HAP-1 (cell line): ENCODE results near the gene C2CD4A.
A peak's percentile ranks its signal among the peaks of the same experiment; 100 is the strongest.

ENCODE experiments used
- DNase-seq, 2 experiments: peaks; one replicate each; pipeline ENCODE4 v3.0.0-alpha.2; 2016 to 2020; ENCODE audit warnings: low spot score in 2 of 2
- H3K27me3 ChIP-seq: fragments of 250-450 bp; sonication (Bioruptor Pico); 2 replicates; pipeline ENCODE4 v1.5.1; 2020; ENCODE audit warnings: low read depth, mild to moderate bottlenecking, moderate library complexity
- H3K36me3 ChIP-seq: fragments of 250-450 bp; sonication (Bioruptor Pico); replicated peaks from 2 replicates; pipeline ENCODE4 v1.5.1; 2020; ENCODE audit warnings: mild to moderate bottlenecking
- H3K4me1 ChIP-seq: fragments of 250-450 bp; sonication (Bioruptor Pico); 2 replicates; pipeline ENCODE4 v1.5.1; 2020; ENCODE audit warnings: mild to moderate bottlenecking
- H3K4me3 ChIP-seq: fragments of 250-450 bp; sonication (Bioruptor Pico); 2 replicates; pipeline ENCODE4 v1.5.1; 2020; ENCODE audit warnings: mild to moderate bottlenecking, moderate library complexity
- H3K9me3 ChIP-seq: fragments of 250-450 bp; sonication (Bioruptor Pico); 2 replicates; pipeline ENCODE4 v1.5.1; 2020; ENCODE audit warnings: mild to moderate bottlenecking, moderate library complexity
- in situ Hi-C: fragments of 300-500 bp; cut with MboI; formaldehyde crosslinking; loops from 3 replicates; pipeline ENCODE4 v1.14.3; 2020; ENCODE audit warnings: low sequenced_read_pairs, inconsistent platforms, mixed read lengths

C2CD4A gene

DNA sequence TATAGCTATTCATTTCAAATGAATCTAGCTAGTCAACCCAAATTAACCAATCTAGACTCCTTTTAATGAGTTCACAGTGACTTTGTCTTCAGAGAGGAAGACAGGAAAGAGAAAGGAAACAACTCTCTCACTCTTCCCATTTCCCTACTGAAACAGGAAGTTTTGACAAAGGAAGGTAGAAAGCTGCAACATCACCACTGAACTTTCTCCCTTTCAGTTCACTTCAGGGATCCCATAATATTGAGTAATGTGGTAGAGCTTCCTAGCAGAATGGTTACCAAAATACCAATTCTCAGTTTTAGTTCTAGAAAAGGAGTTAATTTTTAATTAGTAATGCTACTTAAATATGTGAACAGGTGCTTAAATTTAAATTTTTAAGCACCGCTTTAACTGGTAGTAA lies 14.1 kb upstream of the C2CD4A start:
- Histone ChIP-seq H3K4me1 (peaks cover 24% of the 10 kb centered on the region), H3K36me3 (no peaks in the 10 kb centered on the region), H3K9me3 (no peaks in the 10 kb centered on the region; the same call in 1 of the 2 replicates), H3K4me3 (no peak overlapping the region), H3K27me3 (no peaks in the 10 kb centered on the region)
- in situ Hi-C loops = no loop called here
- DNase-seq = no peak

DNA sequence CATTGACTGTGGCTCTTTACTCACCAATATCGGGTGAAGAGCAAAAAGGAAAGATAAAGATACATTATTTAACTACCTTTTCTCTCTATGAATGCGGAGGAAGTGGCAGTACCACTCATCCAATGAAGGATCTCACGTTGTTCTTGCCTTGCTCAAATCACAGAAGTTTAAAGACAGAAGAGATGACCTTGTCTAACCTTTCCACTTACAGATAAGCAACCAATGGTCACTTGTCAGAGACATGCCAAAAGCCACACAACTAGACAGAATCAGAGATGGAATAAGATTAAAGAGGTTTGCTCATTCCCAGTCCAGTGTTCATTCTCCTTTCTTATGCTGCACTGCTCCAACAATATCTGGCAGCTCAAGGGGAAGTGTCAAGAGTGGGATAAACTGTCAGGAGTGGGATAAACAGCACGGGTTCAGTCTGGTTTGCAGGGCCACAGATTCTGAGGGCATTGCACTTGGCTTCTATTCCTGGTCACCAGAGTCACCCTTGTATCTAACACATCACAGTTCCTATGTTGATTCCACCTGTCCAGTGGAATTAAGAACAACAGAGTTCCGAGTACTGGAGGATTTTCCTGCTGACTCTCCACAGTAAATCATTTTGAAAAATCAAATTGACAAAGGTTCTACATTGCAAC lies 13.2 kb upstream of the C2CD4A start:
- Histone ChIP-seq H3K4me1 (peaks cover 29% of the 10 kb centered on the region), H3K4me3 (no peak overlapping the region), H3K27me3 (no peaks in the 10 kb centered on the region), H3K36me3 (no peaks in the 10 kb centered on the region; the same call in 1 of the 2 replicates), H3K9me3 (no peaks in the 10 kb centered on the region; the same call in 1 of the 2 replicates)
- no peak for DNase-seq
- in situ Hi-C loops = no loop called here

DNA sequence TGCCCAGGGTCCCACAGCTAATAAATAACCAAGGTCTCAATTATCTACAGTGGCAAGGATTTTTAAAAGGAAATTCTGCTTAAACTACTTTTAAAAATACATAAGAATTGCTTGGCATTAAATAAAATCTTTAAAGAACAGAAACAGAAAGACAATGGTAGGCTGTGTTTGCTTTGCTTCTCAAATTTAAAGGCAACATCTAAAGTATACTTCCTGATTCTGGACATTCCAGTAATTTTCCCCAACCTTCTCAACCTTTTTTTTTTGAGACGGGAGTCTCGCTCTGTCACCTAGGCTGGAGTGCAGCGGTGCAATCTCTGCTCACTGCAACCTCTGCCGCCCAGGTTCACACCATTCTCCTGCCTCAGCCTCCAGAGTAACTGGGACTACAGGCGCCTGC lies 11.8 kb upstream of the C2CD4A start:
- peaks cover 33% of the 10 kb centered on the region for H3K4me1 ChIP-seq
- in situ Hi-C loops = no loop called here
- DNase-seq = no peak
- no peak overlapping the region for H3K4me3 ChIP-seq
- no peaks in the 10 kb centered on the region for H3K27me3 ChIP-seq
- no peaks in the 10 kb centered on the region for H3K9me3 ChIP-seq
- H3K36me3 ChIP-seq = no peaks in the 10 kb centered on the region; the same call in 1 of the 2 replicates

DNA sequence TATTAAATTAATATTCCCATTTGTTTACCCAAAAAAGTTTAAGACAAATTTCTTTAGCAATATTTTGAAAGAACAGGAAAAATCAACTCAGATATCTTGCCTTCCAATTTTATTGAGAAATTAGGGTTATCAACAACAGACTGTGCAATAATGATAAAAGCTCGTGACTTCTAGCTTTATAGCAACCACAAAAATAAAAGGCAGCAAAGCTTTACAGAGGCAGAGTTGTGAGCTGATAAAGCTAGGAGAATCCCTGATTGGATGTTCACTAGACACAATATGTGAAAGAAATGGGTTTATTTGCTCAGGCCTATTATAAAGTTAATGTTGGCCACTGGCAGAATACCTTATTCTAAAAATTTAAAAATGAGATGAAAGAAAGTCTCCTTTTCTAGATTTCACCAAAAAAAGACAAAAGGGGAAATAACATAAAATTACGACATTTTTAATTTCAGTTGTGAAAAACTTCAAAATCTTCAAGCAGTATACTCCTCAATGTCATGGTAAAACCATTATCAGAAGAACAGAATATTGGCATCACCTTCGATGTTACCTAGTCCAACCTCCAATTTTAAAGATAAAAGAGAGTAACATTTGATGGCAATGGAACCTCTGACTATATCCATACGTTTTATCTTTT lies 9.3 kb upstream of the C2CD4A start:
- H3K4me1 ChIP-seq = peaks cover 28% of the 10 kb centered on the region
- no peaks in the 10 kb centered on the region for H3K27me3 ChIP-seq
- no peaks in the 10 kb centered on the region for H3K9me3 ChIP-seq
- no peaks in the 10 kb centered on the region; the same call in 1 of the 2 replicates for H3K36me3 ChIP-seq
- no peak overlapping the region for H3K4me3 ChIP-seq
- in situ Hi-C loops = no loop called here
- no peak for DNase-seq

DNA sequence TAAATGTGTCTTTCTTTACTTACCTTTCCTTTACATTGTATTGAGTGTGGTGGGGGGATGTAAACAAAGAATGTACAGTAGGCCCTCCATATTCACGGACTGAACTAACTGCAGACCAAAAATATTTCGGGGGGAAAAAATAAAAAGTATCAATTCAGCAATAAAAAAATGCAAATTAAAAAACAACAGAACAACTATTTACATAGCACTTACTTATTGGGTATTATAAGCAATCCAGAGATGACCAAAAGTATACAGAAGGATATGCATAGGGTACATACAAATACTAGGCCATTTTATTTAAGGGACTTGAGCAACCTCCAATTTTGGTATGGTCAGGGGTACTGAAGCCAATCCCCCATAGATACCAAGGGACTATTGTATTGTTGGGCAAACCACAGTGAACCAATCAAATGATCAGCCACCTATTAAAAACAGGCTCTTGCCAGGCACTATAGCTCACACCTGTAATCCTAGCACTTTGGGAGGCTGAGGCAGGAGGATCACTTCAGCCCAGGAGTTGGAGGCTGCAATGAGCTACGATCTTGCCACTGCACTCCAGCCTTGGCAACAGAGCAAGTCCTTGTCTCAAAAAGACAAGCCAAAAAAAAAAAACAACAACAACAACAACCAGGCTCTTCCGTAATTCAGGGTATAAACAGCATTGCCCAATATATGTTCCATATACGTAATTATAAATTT lies 8.3 kb upstream of the C2CD4A start:
- peaks cover 26% of the 10 kb centered on the region for H3K4me1 ChIP-seq
- H3K27me3 ChIP-seq = no peaks in the 10 kb centered on the region
- no peaks in the 10 kb centered on the region; the same call in 1 of the 2 replicates for H3K36me3 ChIP-seq
- no peak for DNase-seq
- in situ Hi-C loops = no loop called here
- no peaks in the 10 kb centered on the region for H3K9me3 ChIP-seq
- H3K4me3 ChIP-seq = no peak overlapping the region

DNA sequence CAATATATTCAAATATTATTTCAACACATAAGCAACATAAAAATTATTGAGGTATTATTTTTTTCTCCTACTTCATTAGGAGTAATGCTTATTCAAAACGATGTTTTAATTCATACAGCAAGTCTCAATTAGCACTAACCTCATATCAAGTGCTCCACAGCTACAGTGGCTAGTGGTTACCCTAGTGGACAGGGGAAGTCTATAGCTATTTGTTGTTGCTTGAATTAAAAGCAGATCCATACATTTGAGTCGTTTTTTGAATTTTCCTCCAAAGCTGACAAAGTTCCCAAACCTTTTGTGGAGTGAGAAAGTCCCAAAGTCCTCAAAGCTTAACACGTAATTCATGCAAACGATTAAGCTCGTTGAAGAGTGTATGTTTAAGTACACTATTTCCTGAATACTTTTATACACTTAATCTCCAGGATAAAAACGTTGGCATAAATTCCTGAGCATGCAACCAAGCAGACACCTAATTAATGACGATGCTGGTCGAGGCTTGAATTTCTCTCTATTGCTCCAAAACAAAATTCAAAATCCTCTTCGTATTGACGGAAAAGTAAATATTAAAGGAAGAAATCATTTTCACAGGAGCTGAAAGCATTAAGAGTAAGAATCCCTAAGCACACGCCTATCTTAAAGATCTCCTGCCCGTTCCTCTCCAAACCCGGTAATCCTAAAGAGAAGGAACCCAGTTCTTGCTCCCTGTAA lies 7.5 kb upstream of the C2CD4A start:
- peaks cover 26% of the 10 kb centered on the region for H3K4me1 ChIP-seq
- DNase-seq = no peak
- peak overlapping the region; percentile 88 for H3K4me3 ChIP-seq

DNA sequence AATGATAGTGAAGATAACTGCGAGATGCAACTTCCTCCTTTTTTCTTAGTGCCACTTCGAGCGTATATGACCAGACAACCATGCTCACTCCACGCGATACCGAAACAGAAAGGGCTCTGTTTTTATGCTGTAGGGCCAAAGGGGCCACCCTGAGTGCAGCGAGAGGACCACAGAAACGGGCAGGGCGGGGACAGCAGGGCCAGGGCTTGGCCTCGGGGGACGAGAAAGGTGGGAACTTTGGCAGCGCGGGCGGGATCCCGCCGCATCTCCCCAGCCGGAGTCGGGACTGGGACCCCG lies 7.0 kb upstream of the C2CD4A start:
- in situ Hi-C loops = loop anchor here (10.0 kb wide), 1 partner anchor 195 kb away; no protein-coding TSS in a partner anchor
- DNase-seq = peak; percentile 51 to 80
- Histone ChIP-seq H3K9me3 (no peaks in the 10 kb centered on the region), H3K27me3 (no peaks in the 10 kb centered on the region), H3K36me3 (no peaks in the 10 kb centered on the region; the same call in 1 of the 2 replicates), H3K4me1 (peaks cover 24% of the 10 kb centered on the region), H3K4me3 (peak overlapping the region; percentile 88)

More for the DNA sequence above, 7.5 kb upstream of the C2CD4A start:
- no peaks in the 10 kb centered on the region; the same call in 1 of the 2 replicates for H3K36me3 ChIP-seq
- H3K27me3 ChIP-seq = no peaks in the 10 kb centered on the region
- in situ Hi-C loops = no loop called here
- no peaks in the 10 kb centered on the region for H3K9me3 ChIP-seq

DNA sequence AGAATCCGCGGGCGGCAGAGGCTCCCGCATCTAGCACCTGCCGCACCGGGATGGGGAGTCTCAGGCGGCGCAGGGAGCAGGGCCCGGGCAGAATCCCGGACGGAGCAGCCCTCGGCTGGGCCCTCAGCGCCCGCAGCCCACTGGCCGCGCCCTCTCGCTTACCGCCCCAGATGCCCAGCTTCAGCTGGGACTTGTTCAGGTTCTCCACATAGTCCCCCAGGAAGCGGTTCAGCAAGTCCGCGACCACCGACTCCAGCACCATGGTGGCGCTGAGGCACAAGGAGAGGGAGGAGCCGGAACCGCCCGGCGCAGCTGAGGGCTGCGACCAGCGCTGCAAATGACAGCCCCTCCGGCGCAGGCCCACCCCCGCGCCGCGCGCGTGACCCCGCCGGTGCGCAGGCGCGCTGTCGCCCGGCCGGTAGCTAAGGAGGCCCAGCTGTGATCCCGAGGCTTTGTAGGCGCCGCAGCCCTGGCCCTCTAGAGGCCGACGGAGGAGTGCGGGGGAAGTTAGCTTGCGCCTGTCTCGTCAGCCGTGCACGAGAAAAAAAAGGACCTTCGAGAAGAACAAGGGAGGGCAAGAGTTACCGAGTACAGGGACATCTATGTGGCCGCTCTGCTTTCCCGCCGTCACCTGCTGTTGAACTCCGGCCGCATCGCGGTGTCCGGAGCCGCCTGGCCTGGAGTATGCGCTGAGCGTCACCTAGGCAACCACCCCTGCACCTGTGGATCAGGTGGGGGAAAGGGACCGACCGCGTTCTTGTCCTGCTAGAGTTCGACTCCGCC lies 6.5 kb upstream of the C2CD4A start, which contains the start of gene VPS13C:
VPS13C (minus strand) TSS at position 335 of the 783 bp plus-strand sequence; CDS start at position 262, 73 bp downstream.
- no peaks in the 10 kb centered on the region for H3K9me3 ChIP-seq
- in situ Hi-C loops = loop anchor here (10.0 kb wide), 1 partner anchor 196 kb away; no protein-coding TSS in a partner anchor
- H3K4me1 ChIP-seq = peaks cover 22% of the 10 kb centered on the region
- peak within 1 kb of the TSS; percentile 88 for H3K4me3 ChIP-seq
- DNase-seq = peak; percentile 98 to 100
- no peaks in the 10 kb centered on the region for H3K27me3 ChIP-seq
- no peaks in the 10 kb centered on the region; the same call in 1 of the 2 replicates for H3K36me3 ChIP-seq

DNA sequence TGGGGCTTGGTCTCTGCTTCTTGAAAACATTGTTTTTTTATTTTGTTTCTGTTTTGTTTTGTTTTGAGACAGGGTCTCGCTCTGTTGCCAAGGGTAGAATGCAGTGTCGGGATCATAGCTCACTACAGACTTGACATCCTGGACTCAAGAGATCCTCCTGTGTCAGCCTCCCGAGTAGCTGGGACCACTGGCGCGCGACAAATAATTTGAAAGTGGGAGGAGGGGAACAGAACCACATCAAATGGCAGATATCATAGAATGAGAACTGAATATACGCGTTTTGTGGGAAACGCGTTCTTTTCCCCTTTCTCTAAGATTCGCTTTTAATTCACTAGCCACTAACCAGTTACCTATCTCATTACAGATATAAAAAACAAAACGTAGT lies 5.9 kb upstream of the C2CD4A start:
- in situ Hi-C loops = loop anchor here (10.0 kb wide), 1 partner anchor 196 kb away; no protein-coding TSS in a partner anchor

DNA sequence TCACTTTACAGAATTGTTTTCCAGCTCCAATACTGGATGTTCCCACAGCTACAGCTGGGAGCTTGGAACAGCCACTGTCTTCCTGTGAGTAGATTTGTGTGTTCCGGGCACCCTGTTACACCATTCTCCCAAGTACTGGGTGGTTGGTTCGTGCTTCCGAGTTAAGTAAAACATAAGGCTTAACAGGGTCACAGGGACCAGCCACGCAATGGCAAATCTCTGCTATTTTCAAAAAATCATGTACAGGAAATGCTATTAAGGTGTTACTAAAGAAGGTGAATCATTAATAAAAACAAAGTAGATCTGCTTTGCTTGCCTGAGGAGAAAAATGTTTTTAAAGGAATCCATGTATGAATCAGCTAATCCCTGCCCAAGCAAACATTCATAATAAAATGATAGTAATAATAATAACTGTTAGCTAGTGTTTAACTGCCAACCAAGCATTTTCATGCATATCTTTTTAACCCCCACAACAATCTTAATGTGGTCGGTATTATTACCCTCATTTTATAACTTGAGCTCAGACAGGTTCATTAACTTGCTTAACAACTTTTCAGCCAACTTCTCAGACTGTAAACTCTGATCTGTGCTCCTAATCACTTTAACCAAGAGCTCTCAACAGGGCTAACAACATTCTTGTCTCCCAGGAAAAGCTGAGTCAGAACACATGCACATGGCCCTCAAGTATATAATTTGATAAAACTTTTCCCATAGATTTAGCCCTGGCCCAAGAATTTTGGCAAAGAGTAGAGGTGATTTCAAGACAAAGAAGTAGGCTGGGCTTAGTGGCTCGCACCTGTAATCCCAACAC lies 2.7 kb upstream of the C2CD4A start:
- Histone ChIP-seq H3K36me3 (no peaks in the 10 kb centered on the region), H3K4me3 (no peak overlapping the region), H3K27me3 (peaks cover 4% of the 10 kb centered on the region), H3K4me1 (peaks cover 35% of the 10 kb centered on the region), H3K9me3 (no peaks in the 10 kb centered on the region)
- DNase-seq = no peak
- in situ Hi-C loops = loop anchor here (10.0 kb wide), 1 partner anchor 199 kb away; no protein-coding TSS in a partner anchor

More for the DNA sequence above, 5.9 kb upstream of the C2CD4A start:
- H3K27me3 ChIP-seq = no peaks in the 10 kb centered on the region
- H3K36me3 ChIP-seq = no peaks in the 10 kb centered on the region; the same call in 1 of the 2 replicates
- peaks cover 22% of the 10 kb centered on the region for H3K4me1 ChIP-seq
- DNase-seq = no peak
- H3K9me3 ChIP-seq = no peaks in the 10 kb centered on the region
- peak overlapping the region; percentile 88 for H3K4me3 ChIP-seq

DNA sequence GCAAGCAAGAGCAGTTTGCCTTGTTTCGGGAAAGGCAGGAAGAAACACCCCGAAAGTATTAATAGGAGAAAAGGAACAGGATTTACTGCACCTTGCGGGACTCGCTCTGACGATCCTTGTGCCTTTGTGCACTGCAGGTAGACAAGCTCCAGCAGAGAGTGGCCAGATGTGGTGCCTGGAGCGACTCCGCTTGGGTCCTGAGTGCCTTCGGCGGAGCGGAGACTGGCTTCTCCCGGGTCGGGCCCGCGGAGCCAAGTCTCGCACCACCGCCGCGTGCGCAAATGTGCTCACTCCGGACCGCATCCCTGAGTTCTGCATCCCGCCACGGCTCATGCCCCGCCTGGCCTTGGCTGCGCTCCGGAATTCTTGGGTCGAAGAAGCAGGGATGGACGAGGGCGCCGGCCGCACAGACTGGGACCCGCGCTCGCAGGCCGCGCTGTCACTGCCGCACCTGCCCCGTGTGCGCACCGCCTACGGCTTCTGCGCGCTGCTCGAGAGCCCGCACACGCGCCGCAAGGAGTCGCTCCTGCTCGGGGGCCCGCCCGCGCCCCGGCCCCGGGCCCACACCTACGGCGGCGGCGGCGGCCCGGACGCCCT lies 769 bp downstream of the C2CD4A start:
- Histone ChIP-seq H3K4me3 (peak overlapping the region; percentile 20), H3K27me3 (peaks cover 4% of the 10 kb centered on the region), H3K9me3 (no peaks in the 10 kb centered on the region), H3K4me1 (peaks cover 22% of the 10 kb centered on the region), H3K36me3 (no peaks in the 10 kb centered on the region)
- DNase-seq = peak in 1 of 2 experiments; percentile 51
- in situ Hi-C loops = loop anchor here (10.0 kb wide), 1 partner anchor 203 kb away; no protein-coding TSS in a partner anchor
